ENCODE results near the gene MAFB.

- TF ChIP-seq TAF1 (conservative IDR thresholded peaks at IDR 0.05), result no peak
- TF ChIP-seq RXRA (IDR thresholded peaks at IDR 0.05), result no peak
- TF ChIP-seq CTCF (IDR thresholded peaks at IDR 0.05; ENCODE audit: low read depth, low read length, missing input control), result no peak
- TF ChIP-seq, protein P1, sequence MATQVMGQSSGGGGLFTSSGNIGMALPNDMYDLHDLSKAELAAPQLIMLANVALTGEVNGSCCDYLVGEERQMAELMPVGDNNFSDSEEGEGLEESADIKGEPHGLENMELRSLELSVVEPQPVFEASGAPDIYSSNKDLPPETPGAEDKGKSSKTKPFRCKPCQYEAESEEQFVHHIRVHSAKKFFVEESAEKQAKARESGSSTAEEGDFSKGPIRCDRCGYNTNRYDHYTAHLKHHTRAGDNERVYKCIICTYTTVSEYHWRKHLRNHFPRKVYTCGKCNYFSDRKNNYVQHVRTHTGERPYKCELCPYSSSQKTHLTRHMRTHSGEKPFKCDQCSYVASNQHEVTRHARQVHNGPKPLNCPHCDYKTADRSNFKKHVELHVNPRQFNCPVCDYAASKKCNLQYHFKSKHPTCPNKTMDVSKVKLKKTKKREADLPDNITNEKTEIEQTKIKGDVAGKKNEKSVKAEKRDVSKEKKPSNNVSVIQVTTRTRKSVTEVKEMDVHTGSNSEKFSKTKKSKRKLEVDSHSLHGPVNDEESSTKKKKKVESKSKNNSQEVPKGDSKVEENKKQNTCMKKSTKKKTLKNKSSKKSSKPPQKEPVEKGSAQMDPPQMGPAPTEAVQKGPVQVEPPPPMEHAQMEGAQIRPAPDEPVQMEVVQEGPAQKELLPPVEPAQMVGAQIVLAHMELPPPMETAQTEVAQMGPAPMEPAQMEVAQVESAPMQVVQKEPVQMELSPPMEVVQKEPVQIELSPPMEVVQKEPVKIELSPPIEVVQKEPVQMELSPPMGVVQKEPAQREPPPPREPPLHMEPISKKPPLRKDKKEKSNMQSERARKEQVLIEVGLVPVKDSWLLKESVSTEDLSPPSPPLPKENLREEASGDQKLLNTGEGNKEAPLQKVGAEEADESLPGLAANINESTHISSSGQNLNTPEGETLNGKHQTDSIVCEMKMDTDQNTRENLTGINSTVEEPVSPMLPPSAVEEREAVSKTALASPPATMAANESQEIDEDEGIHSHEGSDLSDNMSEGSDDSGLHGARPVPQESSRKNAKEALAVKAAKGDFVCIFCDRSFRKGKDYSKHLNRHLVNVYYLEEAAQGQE (IDR thresholded peaks at IDR 0.05), result no peak
- no peak for TF ChIP-seq YY1 (IDR thresholded peaks at IDR 0.05)
- TF ChIP-seq, protein P2, sequence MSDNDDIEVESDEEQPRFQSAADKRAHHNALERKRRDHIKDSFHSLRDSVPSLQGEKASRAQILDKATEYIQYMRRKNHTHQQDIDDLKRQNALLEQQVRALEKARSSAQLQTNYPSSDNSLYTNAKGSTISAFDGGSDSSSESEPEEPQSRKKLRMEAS (IDR thresholded peaks at IDR 0.05), result no peak
- no peak for TF ChIP-seq RAD21 (IDR thresholded peaks at IDR 0.05)
- TF ChIP-seq GABPA (IDR thresholded peaks at IDR 0.05 in 1 of 2, conservative IDR thresholded peaks at IDR 0.05 in 1 of 2), result no peak
- TF ChIP-seq ZBTB33 (IDR thresholded peaks at IDR 0.05), result no peak
- no peak for TF ChIP-seq EGR1 (IDR thresholded peaks at IDR 0.05; ENCODE audit: low read depth in 2 of 2)
- no peak for TF ChIP-seq ATF3 (IDR thresholded peaks at IDR 0.05)
- TF ChIP-seq JUND (IDR thresholded peaks at IDR 0.05), result no peak
- TF ChIP-seq SP1 (IDR thresholded peaks at IDR 0.05), result no peak
These were observed 44.2 kb downstream of the MAFB start for GRCh38 chr20:40644863-40645262.

Data from liver (tissue), 3 donors.